HTR-8/SVneo (cell line): ENCODE measurements around the gene ASGR1.

Source experiments
- DNase-seq: peaks from one replicate; pipeline ENCODE4 v3.0.0; 2011; ENCODE audit warnings: low spot score, mixed read lengths; ENCODE audit not compliant: insufficient read length
- FAIRE-seq: peaks from 2 replicates; lab custom pipeline; 2011; peaks lifted over from hg19 to GRCh38; lab: Jason Lieb, UNC

The ASGR1 gene, protein sequence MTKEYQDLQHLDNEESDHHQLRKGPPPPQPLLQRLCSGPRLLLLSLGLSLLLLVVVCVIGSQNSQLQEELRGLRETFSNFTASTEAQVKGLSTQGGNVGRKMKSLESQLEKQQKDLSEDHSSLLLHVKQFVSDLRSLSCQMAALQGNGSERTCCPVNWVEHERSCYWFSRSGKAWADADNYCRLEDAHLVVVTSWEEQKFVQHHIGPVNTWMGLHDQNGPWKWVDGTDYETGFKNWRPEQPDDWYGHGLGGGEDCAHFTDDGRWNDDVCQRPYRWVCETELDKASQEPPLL

DNA sequence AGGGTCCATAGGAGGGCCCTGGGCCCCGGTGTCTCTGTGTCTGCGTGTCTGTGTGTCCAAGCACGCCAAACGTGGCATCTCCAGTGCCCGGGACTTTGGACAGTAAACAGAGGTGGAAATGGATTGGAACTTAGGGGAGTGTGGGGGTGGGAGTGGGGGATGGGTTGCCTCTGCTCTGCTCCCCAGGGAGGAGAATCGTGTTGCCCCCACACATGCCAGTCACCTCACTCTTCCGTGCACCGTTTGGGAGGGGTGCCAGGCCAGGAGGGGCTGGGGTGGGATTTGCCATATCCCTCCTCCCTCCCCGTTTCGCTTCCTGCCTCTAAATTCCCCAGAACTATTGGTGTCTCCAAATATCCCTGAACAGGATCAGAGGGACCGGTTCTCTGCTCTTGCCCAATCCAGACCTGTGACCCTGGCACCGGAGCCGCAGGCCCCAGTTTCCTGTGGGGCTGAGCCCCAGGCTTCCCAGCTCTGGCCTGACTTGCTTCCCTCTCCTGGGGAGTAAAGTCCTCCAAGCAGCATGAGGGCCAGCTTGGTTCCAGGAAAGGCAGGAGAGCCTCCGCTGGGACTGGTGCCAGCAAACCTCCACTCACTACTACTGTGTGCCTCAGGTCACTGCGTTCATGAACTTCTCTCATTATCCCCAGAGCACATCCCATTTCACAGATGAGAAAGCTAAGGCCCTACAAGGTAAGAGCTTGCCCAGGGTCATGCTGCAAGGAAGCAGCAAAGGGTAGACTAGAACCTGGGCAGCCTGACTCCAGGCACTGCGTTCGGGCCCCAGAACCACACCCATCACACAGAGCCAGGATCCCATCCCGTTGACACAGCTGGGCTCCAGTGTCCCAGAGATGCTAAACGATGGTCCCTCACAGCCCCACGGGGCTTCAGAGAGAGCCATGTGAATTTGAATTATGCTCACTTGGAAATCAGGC, at the start of gene ASGR1:
ASGR1 (minus strand) TSS at position 54 of the 938 bp plus-strand sequence. CDS start 807 bp downstream, outside the sequence.
- DNase-seq, result no peak
- FAIRE-seq, result no peak

DNA sequence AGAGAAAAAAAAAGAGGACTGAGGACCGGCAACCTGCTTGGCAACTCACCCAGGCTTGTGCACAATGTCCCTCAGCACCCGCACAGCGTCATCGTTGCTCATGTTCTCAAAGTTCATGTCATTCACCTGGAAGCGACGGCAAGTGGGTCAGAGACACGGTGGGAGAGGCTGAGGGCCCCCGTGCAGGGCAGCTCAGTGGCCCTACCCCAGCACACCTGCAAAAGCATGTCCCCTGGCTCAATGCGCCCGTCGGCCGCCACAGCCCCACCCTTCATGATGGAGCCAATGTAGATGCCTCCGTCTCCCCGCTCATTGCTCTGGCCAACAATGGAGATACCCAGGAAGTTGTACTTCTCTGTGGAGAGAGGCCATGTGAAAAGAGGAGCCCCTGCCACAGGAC, 49.8 kb upstream of the ASGR1 start:
- no peak for FAIRE-seq

DNA sequence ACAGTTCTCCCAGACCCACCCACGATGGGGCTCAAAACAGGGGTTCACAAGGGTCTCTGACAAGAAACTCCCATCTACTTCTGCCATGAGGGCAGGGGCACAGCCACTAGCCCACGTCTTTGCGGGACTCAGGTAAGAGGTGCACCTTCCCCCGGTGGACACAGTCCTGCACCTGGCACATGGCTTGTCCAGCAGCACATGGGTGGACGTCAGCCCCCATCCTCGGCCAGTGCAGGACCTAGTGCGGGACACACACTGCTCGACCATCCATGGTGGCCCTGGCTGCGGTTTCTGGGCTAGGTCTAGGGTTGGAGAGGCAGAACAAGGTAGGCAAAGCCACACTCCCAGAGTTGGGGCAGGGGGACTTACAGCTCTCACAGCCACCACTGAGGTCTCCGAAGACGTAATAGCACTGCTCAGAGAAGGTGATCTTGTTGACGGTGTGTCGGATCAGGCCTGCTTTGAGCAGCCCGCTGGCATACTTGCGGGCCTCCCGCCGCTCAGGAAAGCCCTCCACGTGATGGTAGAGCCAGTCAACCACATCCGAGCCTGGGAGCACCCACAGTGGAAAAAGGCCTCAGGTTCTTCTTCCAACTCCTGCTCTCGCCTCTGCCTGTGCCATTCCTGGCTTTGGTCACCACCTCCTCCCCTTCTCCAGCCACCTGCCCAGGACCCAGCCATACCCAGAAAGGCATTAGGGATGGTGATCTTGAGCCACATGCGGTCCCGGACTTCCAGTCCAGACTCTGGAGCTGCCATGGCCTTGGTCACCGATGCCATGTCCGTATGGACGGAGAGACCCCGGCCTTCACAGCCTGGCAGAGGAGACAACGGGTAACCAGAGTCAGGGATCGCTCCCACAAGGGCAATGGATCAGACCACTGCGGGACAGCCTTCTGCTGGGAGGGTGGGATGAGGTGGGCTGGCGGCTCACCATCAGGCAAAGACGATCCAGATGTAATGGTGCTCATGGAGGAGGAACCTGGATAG, 47.8 kb upstream of the ASGR1 start:
- DNase-seq (no peak), FAIRE-seq (peak; percentile 13)

More for the DNA sequence above, 49.8 kb upstream of the ASGR1 start:
- DNase-seq, result no peak

DNA sequence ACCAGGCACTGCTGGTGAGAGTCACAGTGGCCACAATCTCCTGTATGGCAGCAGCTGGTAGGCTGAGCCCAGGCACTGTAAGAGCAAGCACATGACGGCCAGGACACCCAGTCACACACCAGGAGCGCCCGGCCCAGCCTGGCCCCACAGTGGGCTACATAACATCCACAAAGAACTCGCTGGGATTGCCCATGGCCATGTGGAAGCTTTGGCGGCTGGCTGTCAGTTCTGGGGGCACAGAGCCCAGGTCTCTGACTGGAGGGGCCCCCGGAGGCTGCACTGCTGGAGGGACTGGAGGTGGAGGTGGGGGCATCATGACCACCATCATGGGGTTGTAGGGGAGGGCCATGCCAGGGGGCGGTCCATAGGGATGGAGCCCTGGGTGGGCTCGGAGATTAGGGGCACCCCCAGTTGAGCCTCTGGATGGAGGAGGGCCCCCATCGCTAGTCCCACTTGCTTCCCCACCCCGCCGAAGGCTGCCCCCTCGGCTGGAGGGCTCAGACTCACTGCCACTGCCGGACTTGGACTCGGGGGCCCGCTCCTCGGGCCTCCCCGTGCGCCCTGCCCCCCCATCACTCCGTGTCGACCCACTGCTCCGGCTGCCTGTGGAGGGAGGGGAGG, 46.7 kb upstream of the ASGR1 start:
- DNase-seq (no peak), FAIRE-seq (no peak)

DNA sequence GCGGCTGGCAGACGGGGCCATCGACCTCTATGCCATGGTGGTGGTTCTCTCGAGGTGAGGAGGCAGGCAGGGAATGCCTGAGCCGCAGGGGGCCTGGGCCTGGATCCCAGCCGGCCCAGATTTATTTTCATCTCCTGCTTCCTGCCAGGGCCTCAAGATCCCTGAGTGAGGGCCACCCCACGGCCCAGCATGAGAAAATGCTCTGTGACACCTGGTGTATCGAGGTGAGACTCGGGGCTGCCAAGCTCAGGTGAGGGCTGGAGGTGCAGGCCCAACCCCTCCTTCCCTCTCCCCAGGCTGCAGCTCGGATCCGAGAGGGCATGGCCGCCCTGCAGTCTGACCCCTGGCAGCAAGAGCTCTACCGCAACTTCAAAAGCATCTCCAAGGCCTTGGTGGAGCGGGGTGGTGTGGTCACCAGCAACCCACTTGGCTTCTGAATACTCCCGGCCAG, 45.5 kb upstream of the ASGR1 start:
- no peak for DNase-seq
- no peak for FAIRE-seq

DNA sequence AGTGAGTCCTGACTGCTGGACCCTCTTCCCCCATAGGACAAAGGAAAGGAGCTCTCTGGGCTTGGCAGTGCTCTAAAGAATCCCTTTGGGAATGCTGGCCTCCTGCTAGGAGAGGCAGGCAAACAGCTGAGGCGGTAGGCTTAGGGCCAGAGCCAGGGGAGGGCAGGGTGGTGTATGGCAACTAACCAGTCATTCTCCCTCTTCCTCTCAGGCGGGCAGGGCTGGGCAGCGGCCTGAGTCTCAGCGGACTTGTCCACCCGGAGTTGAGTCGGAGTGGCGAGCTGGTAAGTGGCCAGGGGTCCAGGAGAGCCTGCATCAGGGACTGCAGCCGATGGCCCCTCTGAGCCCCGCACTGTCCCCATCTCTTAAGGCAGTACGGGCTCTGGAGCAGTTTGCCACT, 44.9 kb upstream of the ASGR1 start:
- FAIRE-seq (no peak), DNase-seq (no peak)

DNA sequence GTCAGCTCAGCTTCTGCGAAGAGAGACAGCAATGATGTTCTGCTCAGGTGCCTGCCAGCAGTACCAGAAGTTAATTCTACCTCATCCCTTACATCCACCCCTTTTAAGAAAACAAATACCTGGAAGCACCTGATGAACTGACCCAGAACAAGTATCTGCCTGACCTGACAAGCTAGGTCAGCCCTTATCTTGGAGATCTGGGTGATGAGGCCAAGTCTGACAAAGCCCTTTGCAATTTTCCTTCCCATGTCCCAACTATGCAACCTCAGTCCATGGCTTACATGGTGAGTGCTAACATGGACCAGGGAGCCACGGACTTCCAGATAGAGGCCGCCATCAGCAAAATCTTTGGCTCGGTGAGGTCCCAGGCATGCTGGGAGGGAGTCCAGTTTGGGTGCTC, 44.2 kb upstream of the ASGR1 start:
- FAIRE-seq (no peak), DNase-seq (no peak)

DNA sequence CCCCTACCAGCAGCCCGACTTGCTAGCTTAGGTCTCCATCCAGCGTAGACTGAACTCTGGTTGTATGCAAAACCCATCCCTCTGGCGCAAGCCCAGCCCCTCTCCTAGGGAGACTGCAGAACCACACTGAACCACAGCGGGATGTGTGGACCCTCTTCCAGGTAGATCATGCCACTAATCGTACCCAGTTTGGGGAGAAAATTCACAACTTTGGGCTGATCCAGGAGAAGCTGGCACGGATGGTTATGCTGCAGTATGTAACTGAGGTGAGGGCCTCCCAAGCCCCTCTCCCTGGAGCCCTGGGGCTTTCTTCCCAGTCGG, 43.8 kb upstream of the ASGR1 start:
- no peak for DNase-seq
- no peak for FAIRE-seq

DNA sequence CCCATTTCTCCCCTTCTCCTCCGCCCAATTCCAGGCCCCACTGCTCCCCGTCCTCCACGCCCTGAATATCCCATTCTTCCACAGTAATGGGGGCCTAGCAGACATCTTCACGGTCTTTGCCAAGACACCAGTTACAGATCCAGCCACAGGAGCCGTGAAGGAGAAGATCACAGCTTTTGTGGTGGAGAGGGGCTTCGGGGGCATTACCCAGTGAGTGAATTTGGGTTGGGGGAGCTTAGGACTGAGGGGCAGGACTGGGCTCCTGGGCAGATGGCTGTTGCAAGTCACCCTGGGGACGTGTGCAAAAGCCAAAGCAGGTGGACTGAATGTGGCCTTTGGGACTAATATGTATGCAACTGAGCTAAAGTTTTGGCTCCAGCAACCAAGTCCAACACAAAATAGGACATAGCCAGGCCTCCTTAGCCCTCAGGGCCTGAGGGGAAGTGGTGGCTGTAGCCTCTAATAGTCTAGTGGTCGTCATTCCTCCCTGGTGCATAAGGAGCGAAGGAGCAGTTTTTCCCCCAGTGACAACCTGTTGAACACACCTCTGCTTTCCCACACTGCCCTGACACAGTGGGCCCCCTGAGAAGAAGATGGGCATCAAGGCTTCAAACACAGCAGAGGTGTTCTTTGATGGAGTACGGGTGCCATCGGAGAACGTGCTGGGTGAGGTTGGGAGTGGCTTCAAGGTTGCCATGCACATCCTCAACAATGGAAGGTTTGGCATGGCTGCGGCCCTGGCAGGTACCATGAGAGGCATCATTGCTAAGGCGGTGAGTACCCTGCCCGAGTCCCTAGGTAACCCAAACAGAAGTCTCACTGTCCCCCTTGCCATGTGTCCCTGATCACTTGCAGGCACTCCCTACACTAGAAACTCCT, 43.2 kb upstream of the ASGR1 start:
- FAIRE-seq (no peak), DNase-seq (no peak)

DNA sequence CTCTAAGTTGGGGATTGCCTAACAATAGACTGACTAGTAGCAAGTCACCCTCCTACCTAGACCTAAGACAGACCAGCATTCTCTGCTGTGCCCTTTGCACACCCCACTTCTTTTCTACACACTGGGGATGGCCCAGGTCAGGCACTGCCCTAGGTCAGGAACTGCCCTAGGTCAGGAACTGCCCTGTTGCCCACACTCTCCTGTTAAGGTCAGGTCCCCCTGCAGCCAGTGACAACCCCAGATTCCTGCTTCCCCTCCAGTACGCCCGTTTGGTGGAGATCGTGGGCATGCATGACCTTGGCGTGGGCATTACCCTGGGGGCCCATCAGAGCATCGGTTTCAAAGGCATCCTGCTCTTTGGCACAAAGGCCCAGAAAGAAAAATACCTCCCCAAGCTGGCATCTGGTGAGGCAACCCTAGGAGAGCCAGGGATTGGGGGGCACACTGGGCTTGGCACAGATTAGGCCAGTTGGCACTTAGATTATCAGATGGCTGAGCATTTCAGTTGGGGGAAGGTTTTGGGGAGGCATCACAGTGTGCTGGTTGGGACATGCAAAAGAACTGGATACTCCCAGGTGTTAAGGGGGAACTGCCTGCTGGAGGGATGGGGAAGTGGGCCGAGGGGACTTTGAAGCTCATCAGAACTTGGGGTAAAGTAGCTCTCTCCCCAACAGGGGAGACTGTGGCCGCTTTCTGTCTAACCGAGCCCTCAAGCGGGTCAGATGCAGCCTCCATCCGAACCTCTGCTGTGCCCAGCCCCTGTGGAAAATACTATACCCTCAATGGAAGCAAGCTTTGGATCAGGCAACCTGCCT, 42.3 kb upstream of the ASGR1 start:
- DNase-seq (no peak), FAIRE-seq (peak; percentile 69)

DNA sequence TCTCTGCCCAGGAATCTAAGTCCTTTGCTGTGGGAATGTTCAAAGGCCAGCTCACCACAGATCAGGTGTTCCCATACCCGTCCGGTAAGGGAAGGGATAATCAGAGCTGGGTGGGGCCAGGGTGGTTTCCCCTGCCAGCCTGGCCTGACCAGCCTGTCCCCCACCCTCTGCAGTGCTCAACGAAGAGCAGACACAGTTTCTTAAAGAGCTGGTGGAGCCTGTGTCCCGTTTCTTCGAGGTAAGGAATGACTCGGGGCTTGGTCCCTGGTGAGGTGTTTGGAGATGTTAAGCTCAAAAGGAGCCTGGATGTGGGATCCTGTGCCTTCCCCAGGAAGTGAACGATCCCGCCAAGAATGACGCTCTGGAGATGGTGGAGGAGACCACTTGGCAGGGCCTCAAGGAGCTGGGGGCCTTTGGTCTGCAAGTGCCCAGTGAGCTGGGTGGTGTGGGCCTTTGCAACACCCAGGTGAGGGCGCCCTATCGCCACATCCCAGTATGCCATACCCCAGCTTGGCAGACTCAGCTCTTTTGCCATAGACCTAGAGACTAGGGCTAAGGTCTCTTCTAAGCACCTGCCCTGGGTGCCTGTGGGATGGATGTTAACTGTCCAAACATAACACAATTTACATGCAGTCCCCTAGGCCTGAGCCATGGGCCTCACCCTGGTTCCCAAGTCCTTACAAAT, 41.6 kb upstream of the ASGR1 start:
- DNase-seq, result no peak
- no peak for FAIRE-seq

DNA sequence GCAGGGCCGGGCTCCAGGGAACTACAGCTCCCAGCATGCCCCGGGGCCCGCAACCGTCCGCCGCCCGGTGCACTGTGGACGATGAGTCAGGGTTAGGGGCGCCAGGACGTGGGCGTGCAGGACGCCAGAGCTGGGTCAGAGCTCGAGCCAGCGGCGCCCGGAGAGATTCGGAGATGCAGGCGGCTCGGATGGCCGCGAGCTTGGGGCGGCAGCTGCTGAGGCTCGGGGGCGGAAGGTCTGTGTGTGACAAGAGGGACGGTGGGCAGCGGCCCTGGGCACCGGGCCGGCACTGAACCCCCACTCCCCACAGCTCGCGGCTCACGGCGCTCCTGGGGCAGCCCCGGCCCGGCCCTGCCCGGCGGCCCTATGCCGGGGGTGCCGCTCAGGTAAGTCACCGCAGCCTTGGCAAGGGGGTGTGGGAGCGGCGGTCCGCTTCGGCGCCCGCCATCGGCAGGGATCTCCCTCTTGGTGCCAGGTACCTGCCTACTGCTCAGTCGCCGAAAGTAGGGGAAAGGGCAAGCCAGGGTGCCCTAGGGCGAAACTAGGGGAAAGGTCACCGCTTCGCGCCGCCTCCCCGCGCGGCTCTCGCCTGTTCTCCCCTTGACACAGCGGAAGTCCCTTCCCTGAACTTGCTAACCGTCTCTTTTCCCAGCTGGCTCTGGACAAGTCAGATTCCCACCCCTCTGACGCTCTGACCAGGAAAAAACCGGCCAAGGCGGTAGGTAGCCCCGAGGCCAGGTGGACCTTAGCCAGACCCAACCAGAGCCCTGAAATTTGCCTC, 40.8 kb upstream of the ASGR1 start, which contains the start of the genes ACADVL and DLG4:
ACADVL (plus strand) TSS at position 127 of the 781 bp plus-strand sequence; CDS start at position 174, 47 bp downstream.
DLG4 (minus strand) TSS at position 25 of the 781 bp plus-strand sequence.
- DNase-seq, result peak; percentile 96
- peak; percentile 96 for FAIRE-seq

DNA sequence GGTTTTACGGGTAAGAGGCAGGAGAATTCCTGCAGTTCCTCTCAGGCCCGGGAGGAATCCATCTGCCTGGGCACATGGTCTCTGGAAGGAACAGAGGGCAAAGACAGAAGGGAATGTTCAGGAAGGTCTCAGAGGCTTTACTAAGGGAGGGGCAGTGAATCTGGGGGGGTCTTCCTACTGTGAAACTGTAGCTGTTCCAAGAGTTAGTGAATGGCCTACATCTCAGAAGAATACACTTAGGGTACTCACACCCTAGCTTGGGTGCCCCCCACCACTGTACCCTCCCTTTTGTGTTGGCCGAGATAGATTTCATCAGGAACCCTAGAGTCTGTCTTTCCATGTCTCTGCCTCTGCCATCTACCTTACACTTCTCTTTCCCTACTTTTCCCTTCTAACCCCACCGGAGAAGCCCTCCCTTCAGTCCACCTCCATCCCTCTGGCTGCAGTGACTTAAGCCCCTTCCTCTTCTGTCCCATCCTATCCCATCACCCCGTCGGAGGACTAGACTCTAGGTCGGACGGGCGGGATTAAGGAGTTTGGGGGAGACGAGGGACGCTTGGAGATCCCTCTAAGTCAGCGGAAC, 40.1 kb upstream of the ASGR1 start:
- FAIRE-seq, result no peak

DNA sequence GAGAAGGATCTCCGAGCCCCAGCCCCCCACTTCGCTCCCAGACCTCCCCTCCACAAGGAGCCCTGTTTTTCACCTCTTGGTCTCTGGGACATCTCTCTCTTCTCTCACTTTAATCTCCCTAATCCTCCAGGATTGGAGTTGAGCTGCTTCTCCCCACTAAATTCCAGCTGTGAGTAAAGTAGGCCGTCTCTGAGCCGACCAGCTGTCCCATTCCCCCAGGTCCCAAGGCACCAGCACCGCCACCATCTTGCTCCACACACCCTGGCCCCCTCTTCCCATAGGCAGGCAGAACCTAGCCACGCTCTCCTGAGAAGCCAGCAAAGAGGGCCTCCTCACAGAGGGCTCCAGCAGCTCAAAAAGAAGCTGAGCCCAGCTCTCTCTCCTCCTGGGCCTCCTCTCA, 39.6 kb upstream of the ASGR1 start:
- no peak for DNase-seq
- FAIRE-seq, result no peak

More for the DNA sequence above, 40.1 kb upstream of the ASGR1 start:
- no peak for DNase-seq

DNA sequence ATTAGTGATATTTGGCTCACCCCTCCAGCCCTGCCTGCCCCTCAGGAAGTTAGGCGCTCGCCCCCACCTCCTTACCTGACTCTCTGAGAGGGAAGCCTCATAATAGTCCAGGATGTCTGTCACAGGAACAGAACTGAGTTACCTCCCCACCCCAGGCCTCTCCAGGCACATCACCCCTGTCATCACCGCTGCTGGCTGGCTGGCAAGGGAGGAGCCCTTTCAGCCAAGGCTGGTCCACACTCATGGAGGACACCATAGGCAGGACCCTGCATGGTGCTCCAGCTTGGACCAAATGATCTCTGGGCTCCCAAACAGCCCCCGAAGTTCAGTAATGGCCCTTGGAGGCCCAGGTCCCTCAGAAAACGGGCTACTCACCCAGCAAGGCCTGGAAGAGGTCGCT, 39.0 kb upstream of the ASGR1 start:
- no peak for FAIRE-seq

More for the DNA sequence above, 39.0 kb upstream of the ASGR1 start:
- DNase-seq, result no peak
